Liver (tissue), 3 donors: ENCODE results near the gene CLEC1B.

Experiments used
- CTCF ChIP-seq: fragments of 150-350 bp; IDR thresholded peaks from 2 replicates; pipeline ENCODE4 v1.5.1; 2017; ENCODE audit warnings: improper control_type of control experiment, low read depth, low read length; ENCODE audit not compliant: missing input control
- FOXA1 ChIP-seq: IDR thresholded peaks from 2 replicates; pipeline ENCODE4 v1.6.1; 2016; ENCODE audit warnings: antibody characterized with exemption
- HNF4G ChIP-seq: IDR thresholded peaks from 2 replicates; pipeline ENCODE4 v1.6.1; 2016; ENCODE audit warnings: antibody characterized with exemption
- RAD21 ChIP-seq, 2 donors: IDR thresholded peaks; 2 replicates each; pipeline ENCODE4 v1.6.1; 2016; ENCODE audit warnings: antibody characterized with exemption in 2 of 2, mild to moderate bottlenecking in 2 of 2
- TAF1 ChIP-seq: conservative IDR thresholded peaks from 2 replicates; pipeline ENCODE4 v1.6.1; 2016; ENCODE audit warnings: antibody characterized with exemption, mild to moderate bottlenecking
- ZBTB33 ChIP-seq: IDR thresholded peaks from 2 replicates; pipeline ENCODE4 v1.6.1; 2016; ENCODE audit warnings: antibody characterized with exemption
- donor health status: healthy.
- donor health status: healthy.

GRCh38 chr12:10018386-10018785 is 19.5 kb upstream of the CLEC1B start:
- TF ChIP-seq CTCF (no peak), ZBTB33 (no peak), HNF4G (no peak), TAF1 (no peak), RAD21 (IDR thresholded peaks at IDR 0.05) (no peak), FOXA1 (no peak)
